ENCODE data around the gene PRODH2.

PRODH2 gene

GRCh38 chr19:35790981-35791813 lies 21.4 kb downstream of the PRODH2 start:
- TF ChIP-seq TAF1 (IDR thresholded peaks at IDR 0.05; ENCODE audit: borderline replicate concordance, insufficient read depth, low read length) (no peak), SIN3A (IDR thresholded peaks at IDR 0.05; ENCODE audit: borderline replicate concordance, insufficient read depth, low read length) (no peak), POLR2AphosphoS5 (IDR thresholded peaks at IDR 0.05; ENCODE audit: low read depth, low read length) (no peak), REST (IDR thresholded peaks at IDR 0.05; ENCODE audit: insufficient read depth in 1 of 2, low read depth in 2 of 2, low read length in 2 of 2) (no peak), FOXP2 (optimal IDR thresholded peaks at IDR 0.05; ENCODE audit: borderline replicate concordance, extremely low read depth, extremely low read length, insufficient read depth) (no peak)

- TF ChIP-seq REST (IDR thresholded peaks at IDR 0.05; ENCODE audit: insufficient read depth in 1 of 2, low read depth in 2 of 2, low read length in 2 of 2), result no peak
These were observed 22.4 kb downstream of the PRODH2 start for GRCh38 chr19:35789978-35790944.

GRCh38 chr19:35789195-35789977 lies 23.3 kb downstream of the PRODH2 start:
- TF ChIP-seq REST (IDR thresholded peaks at IDR 0.05; ENCODE audit: insufficient read depth in 1 of 2, low read depth in 2 of 2, low read length in 2 of 2) (no peak), FOXP2 (optimal IDR thresholded peaks at IDR 0.05; ENCODE audit: borderline replicate concordance, extremely low read depth, extremely low read length, insufficient read depth) (no peak), TAF1 (IDR thresholded peaks at IDR 0.05; ENCODE audit: borderline replicate concordance, insufficient read depth, low read length) (no peak), SIN3A (IDR thresholded peaks at IDR 0.05; ENCODE audit: borderline replicate concordance, insufficient read depth, low read length) (no peak), POLR2AphosphoS5 (IDR thresholded peaks at IDR 0.05; ENCODE audit: low read depth, low read length) (no peak)

- TF ChIP-seq FOXP2 (optimal IDR thresholded peaks at IDR 0.05; ENCODE audit: borderline replicate concordance, extremely low read depth, extremely low read length, insufficient read depth) (no peak), TAF1 (IDR thresholded peaks at IDR 0.05; ENCODE audit: borderline replicate concordance, insufficient read depth, low read length) (no peak), POLR2AphosphoS5 (IDR thresholded peaks at IDR 0.05; ENCODE audit: low read depth, low read length) (no peak), SIN3A (IDR thresholded peaks at IDR 0.05; ENCODE audit: borderline replicate concordance, insufficient read depth, low read length) (no peak), REST (IDR thresholded peaks at IDR 0.05; ENCODE audit: insufficient read depth in 1 of 2, low read depth in 2 of 2, low read length in 2 of 2) (no peak)
These were observed 24.3 kb downstream of the PRODH2 start for GRCh38 chr19:35788205-35788960.
